Endothelial cell of umbilical vein (primary cell): ENCODE results near the gene ARID5A. TPM values are rescaled to one million over a fixed set of nuclear protein-coding genes. Genes with fewer than 3 reads are reported as not detected.

ENCODE experiments used
- BruUV-seq: library from RNA; stranded (reverse); fragments of 400-500 nt; replicated peaks from 2 replicates; lab custom pipeline; 2021; lab: Mats Ljungman, UMichigan
- CTCF ChIA-PET: fragments of 300-600, 350-600 bp; sonication (Branson Sonifier 250); formaldehyde crosslinking; loops from one replicate; lab custom pipeline; 2021; ENCODE audit warnings: antibody characterized with exemption, inconsistent platforms; lab: Charles Lee
- POLR2A ChIA-PET: fragments of 300-600, 350-600 bp; sonication (Branson Sonifier 250); formaldehyde crosslinking; loops from one replicate; lab custom pipeline; 2021; ENCODE audit warnings: antibody characterized with exemption, inconsistent platforms; lab: Charles Lee
- DNase-seq: peaks from one replicate; pipeline ENCODE4 v3.0.0-alpha.2; 2011; ENCODE audit warnings: low read depth, low spot score
- FAIRE-seq: peaks from 2 replicates; lab custom pipeline; 2011; peaks lifted over from hg19 to GRCh38; lab: Jason Lieb, UNC
- H2AFZ ChIP-seq: 2 replicates; pipeline ENCODE4 v1.6.0; 2012; ENCODE audit warnings: low read depth, low read length, control low read depth, inconsistent platforms
- H3K27ac ChIP-seq: 2 replicates; pipeline ENCODE4 v1.5.1; 2011; ENCODE audit warnings: low read depth, mild to moderate bottlenecking, control low read depth, low read length, moderate library complexity; ENCODE audit not compliant: insufficient read depth
- H3K27me3 ChIP-seq, 2 experiments: 2 replicates each; pipeline versions ENCODE4 v1.6.0 to v1.6.1; 2011; ENCODE audit warnings: low read length in 2 of 2, mixed read lengths in 1 of 2; ENCODE audit not compliant: control insufficient read depth in 2 of 2, insufficient read depth in 2 of 2
- H3K36me3 ChIP-seq, 2 experiments: 2 replicates in 1 of 2; 3 replicates in 1 of 2; pipeline ENCODE4 v1.5.1; 2011; ENCODE audit warnings: low read length in 2 of 2, mild to moderate bottlenecking in 1 of 2, moderate library complexity in 1 of 2; ENCODE audit not compliant: control insufficient read depth in 2 of 2, insufficient read depth in 2 of 2; ENCODE audit errors: extremely low read depth in 1 of 2
- H3K4me1 ChIP-seq: 3 replicates; pipeline ENCODE4 v1.5.1; 2011; ENCODE audit warnings: mild to moderate bottlenecking, low read length; ENCODE audit not compliant: control insufficient read depth, insufficient read depth; ENCODE audit errors: extremely low read depth
- H3K4me2 ChIP-seq: 2 replicates; pipeline ENCODE4 v1.6.1; 2011; ENCODE audit warnings: low read length, control low read depth, mixed read lengths; ENCODE audit not compliant: insufficient read depth
- H3K4me3 ChIP-seq, 3 experiments: fragments of 200-600 bp in 1 of 3; sonication (generic), shearing (Covaris generic) in 1 of 3; replicated peaks in 1 of 3; 2 replicates each; pipeline ENCODE4 v1.5.1; 2011 to 2016; ENCODE audit warnings: control low read depth in 3 of 3, low read length in 3 of 3, mild to moderate bottlenecking in 2 of 3, inconsistent platforms in 1 of 3, low read depth in 1 of 3, moderate library complexity in 1 of 3; ENCODE audit not compliant: insufficient read depth in 1 of 3
- H3K79me2 ChIP-seq: 2 replicates; pipeline ENCODE4 v1.6.0; 2012; ENCODE audit warnings: low read length, inconsistent platforms; ENCODE audit not compliant: control insufficient read depth, insufficient read depth
- H3K9ac ChIP-seq: replicated peaks from 2 replicates; pipeline ENCODE3; 2011; ENCODE audit warnings: low read length, control low read depth; ENCODE audit not compliant: insufficient read depth; ENCODE audit errors: extremely low read depth
- H3K9me1 ChIP-seq: replicated peaks from 3 replicates; pipeline ENCODE4 v1.6.0; 2011; ENCODE audit warnings: mild to moderate bottlenecking, low read length; ENCODE audit not compliant: control insufficient read depth, insufficient read depth; ENCODE audit errors: extremely low read depth
- H3K9me3 ChIP-seq: replicated peaks from 2 replicates; pipeline ENCODE4 v1.5.1; 2012; ENCODE audit warnings: low read length, inconsistent platforms; ENCODE audit not compliant: control insufficient read depth, insufficient read depth
- H4K20me1 ChIP-seq: replicated peaks from 2 replicates; pipeline ENCODE3; 2011; ENCODE audit warnings: mild to moderate bottlenecking, low read length; ENCODE audit not compliant: control insufficient read depth, insufficient read depth; ENCODE audit errors: extremely low read depth
- EZH2 ChIP-seq: IDR thresholded peaks from 2 replicates; pipeline ENCODE4 v1.6.1; 2012; ENCODE audit warnings: borderline replicate concordance, low read depth, mild to moderate bottlenecking, moderate library complexity, low read length, inconsistent platforms; ENCODE audit not compliant: severe bottlenecking
- FOS ChIP-seq: IDR thresholded peaks from 2 replicates; pipeline ENCODE4 v1.6.1; 2011; ENCODE audit warnings: mild to moderate bottlenecking, low read length, moderate library complexity, borderline replicate concordance; ENCODE audit not compliant: insufficient read depth
- GATA2 ChIP-seq: IDR thresholded peaks from 2 replicates; pipeline ENCODE4 v1.7.0; 2011; ENCODE audit warnings: low read depth, mild to moderate bottlenecking, moderate library complexity, mixed read lengths, low read length; ENCODE audit not compliant: insufficient read length, insufficient read depth
- JUN ChIP-seq: IDR thresholded peaks from 2 replicates; pipeline ENCODE4 v1.6.1; 2011; ENCODE audit warnings: borderline replicate concordance, low read depth; ENCODE audit not compliant: insufficient read length, insufficient read depth
- MYC ChIP-seq: IDR thresholded peaks from one replicate; pipeline ENCODE4 v1.6.1; 2011; ENCODE audit warnings: mild to moderate bottlenecking, low read depth, low read length
- POLR2A ChIP-seq: IDR thresholded peaks from 2 replicates; pipeline ENCODE4 v1.6.1; 2012; ENCODE audit warnings: low read depth, mild to moderate bottlenecking, control low read depth, low read length
- POLR2AphosphoS5 ChIP-seq: IDR thresholded peaks from 2 replicates; pipeline ENCODE4 v1.6.1; 2012; ENCODE audit warnings: low read depth, mild to moderate bottlenecking, control low read depth, low read length, moderate library complexity; ENCODE audit not compliant: insufficient read depth
- dilution Hi-C: fragments of 300-500 bp; cut with MboI; formaldehyde crosslinking; loops from one replicate; pipeline ENCODE4 v1.15.0; 2019; ENCODE audit warnings: low sequenced_read_pairs; ENCODE audit not compliant: extremely low pct_ligation_motif_present
- intact Hi-C: fragments of 100-400 bp; cut with micrococcal nuclease; formaldehyde crosslinking; loops from one replicate; pipeline ENCODE4 v1.10.0; 2022
- polyA plus RNA-seq, 4 experiments: library from polyadenylated mRNA; depleted of rRNA in 3 of 4; stranded (reverse) in 3 of 4; unstranded in 1 of 4; fragments of >200 nt; gene quantifications; 2 replicates each; pipeline versions ENCODE4 v1.2.1 to v1.2.3, GENCODE V29; 2011 to 2012; ENCODE audit warnings: missing spikeins in 1 of 4
- total RNA-seq: library from RNA; stranded (reverse); gene quantifications from 2 replicates; pipeline ENCODE4 v1.2.3, GENCODE V29; 2021
- TF ChIP-seq, protein P1 (sequence below), 2 donors: IDR thresholded peaks; 1 replicate in 1 of 2; 2 replicates in 1 of 2; pipeline ENCODE4 v1.5.1; 2011; ENCODE audit warnings: low read length in 2 of 2, mild to moderate bottlenecking in 2 of 2, moderate library complexity in 2 of 2, control low read depth in 1 of 2, inconsistent platforms in 1 of 2, low read depth in 1 of 2; ENCODE audit not compliant: insufficient read depth in 1 of 2; ENCODE audit errors: extremely low read depth in 1 of 2

ARID5A gene
- total and polyA plus RNA-seq, 2 donors (not counting 3 experiments of a cell fraction or from before 2014, with no cell fraction given), result 18.0 to 24.7 TPM

DNA sequence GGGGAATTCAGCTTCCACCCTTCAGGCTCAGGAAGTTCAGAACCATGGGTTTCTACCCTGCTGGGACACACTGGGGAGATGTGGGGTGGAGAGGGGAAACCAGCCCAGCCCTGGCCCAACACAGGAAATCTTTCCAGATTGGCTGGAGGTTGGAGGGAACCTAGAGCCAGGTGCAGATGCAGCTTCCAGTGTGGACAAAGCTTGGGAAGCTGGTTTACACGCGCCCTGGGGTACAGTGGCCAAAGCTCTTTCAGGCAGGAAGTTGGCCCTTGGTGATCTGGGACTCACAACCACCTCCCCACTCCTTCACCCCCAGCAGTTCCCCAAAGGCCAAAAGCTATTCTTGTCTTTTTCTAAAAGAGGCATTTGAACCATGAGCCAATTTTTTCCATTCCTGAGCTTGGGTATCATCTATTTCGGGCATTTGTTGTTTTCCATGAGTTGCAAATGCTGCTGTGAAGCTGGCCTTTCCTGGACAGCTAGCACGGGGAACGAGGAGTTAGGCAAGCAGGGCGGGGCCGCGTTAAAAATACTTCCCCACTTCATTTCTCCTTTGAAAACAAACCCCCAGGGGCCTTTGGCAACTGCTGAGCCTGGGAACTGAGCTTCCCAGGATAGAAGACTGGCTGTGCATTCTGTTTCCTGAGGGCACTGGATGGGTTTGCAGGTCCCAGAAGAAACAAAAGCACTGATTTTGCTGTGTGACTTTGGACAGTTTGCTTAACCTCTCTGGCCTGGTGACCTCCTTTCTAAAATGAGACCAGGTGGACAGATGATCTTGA is 3.1 kb upstream of the ARID5A start:
- CTCF ChIA-PET, result interaction anchor here (0.7 to 3.8 kb wide), 3 partner anchors 16 to 24 kb away, joined by 3 to 33 read pairs (median 4); no protein-coding TSS in a partner anchor
- Histone ChIP-seq H2AFZ (no peak overlapping the region), H3K9ac (no peak overlapping the region), H3K9me1 (no peaks in the 10 kb centered on the region), H3K4me2 (no peak overlapping the region), H3K4me3 (no peak overlapping the region), H3K4me1 (peaks cover 37% of the 10 kb centered on the region), H3K36me3 (no peaks in the 10 kb centered on the region), H4K20me1 (no peaks in the 10 kb centered on the region), H3K9me3 (no peaks in the 10 kb centered on the region), H3K79me2 (peaks cover 13% of the 10 kb centered on the region), H3K27me3 (no peaks in the 10 kb centered on the region), H3K27ac (no peak overlapping the region)
- BruUV-seq, result no TSS peak
- intact Hi-C loops, result no loop called here
- DNase-seq (peak; percentile 26), FAIRE-seq (peak; percentile 49)
- TF ChIP-seq MYC, result no peak
- TF ChIP-seq POLR2AphosphoS5, result no peak
- TF ChIP-seq EZH2, result no peak
- no peak for TF ChIP-seq POLR2A
- no peak for TF ChIP-seq JUN
- no peak for TF ChIP-seq FOS
- no peak for TF ChIP-seq GATA2
- TF ChIP-seq, protein P1, sequence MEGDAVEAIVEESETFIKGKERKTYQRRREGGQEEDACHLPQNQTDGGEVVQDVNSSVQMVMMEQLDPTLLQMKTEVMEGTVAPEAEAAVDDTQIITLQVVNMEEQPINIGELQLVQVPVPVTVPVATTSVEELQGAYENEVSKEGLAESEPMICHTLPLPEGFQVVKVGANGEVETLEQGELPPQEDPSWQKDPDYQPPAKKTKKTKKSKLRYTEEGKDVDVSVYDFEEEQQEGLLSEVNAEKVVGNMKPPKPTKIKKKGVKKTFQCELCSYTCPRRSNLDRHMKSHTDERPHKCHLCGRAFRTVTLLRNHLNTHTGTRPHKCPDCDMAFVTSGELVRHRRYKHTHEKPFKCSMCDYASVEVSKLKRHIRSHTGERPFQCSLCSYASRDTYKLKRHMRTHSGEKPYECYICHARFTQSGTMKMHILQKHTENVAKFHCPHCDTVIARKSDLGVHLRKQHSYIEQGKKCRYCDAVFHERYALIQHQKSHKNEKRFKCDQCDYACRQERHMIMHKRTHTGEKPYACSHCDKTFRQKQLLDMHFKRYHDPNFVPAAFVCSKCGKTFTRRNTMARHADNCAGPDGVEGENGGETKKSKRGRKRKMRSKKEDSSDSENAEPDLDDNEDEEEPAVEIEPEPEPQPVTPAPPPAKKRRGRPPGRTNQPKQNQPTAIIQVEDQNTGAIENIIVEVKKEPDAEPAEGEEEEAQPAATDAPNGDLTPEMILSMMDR (IDR thresholded peaks at IDR 0.05; ENCODE audit: extremely low read depth in 1 of 2, insufficient read depth in 1 of 2, low read depth in 1 of 2, low read length in 2 of 2), result no peak
- dilution Hi-C loops, result no loop called here
- POLR2A ChIA-PET, result no interaction called here
